Activated T-cell treated with anti-CD3 and anti-CD28 coated beads for 48 hours (primary cell): ENCODE results near the gene TNK1.
A peak's percentile ranks its signal among the peaks of the same experiment; 100 is the strongest.

Source experiments
- DNase-seq: peaks from one replicate; pipeline ENCODE4 v3.0.0-alpha.2; 2020; ENCODE audit warnings: low read depth

Gene TNK1

GRCh38 chr17:7391307-7391706 is 10.4 kb downstream of the TNK1 start:
- no peak for DNase-seq

DNA sequence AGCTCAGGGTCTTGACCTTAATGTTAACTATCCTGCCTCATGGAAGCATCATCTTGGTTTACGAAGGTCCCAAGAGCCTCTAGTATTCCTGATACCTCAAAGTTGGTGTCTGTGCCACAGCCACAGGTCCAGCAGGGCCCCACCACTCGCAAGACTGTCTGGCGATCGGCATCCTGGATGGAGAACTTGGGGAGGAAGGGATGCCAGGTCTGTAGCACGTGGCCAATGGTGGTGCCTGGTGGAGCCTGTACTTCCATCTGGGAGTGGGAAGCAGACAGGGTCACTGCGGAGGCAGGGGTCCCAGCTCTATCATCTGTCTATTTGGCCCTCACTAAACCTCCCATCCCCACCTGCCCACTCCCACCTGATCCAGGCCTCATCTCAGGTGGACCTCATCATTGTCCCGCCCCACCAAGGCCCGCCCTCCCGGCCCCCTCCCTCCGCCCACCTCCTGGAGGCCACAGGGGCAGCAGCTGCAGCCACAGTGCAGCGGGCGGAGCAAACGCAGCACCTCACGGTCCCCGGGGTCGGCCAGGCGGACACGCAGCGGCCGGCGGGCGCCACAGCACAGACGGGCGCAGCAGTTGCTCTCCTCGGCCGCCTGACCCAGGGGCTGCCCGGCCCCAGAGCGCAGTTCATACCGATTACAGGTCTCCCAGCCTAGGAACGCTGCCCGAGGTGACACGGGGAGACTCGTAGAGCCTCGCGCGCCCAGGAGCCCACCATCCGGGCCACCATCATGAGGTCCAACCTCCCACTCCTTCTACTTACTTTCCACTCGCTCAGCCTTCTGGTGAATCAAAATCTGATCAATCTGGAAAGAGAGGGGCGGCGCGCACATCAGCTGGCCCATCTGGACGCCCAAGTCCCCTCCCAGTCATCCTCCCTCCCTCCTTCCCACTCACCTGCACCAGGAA is 12.1 kb downstream of the TNK1 start:
- DNase-seq, result no peak

DNA sequence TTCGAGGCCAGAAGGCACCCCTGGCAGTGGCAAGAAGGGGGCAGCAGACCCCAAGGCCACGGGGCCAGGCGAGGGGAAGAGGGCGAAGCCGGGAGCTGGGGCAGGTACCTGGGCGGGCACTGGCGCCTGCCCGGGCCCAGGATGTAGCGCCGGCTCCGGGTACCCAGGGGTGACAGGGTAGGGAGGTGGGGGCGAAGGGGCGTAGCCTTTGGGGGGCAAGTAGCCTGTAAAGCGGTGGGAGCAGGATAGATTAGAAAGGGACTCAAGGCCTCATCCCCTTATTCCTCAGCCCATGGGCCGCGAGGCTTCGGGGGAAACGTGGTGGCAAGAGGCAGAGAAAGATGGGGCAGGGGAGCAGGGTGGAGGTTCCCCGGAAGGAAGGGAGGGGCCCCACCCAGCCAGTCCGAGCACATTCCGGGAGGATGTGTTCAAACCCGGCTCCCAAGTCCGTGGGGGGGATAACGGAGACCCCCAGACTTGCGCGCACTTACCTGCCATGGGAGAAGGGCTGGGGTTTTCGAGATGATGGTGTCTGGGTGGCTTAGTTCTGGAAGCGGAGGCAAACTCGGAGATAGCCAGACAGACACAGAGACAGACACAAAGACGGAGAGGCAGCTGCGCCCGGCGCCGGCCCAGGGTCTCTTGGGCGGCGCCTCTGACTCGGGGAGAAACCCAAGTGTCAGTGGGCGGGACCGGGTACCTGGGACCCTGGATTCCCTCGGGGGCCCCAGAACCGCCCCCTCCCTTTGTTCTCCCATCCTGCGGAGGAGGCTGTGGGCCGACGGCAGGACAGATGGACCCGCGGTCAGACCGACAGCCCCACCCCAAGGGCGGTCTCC is 12.9 kb downstream of the TNK1 start:
- DNase-seq, result peak; percentile 37

- peak; percentile 88 for DNase-seq
Measured at GRCh38 chr17:7394452-7395191, 13.7 kb downstream of the TNK1 start, which contains the start of gene PLSCR3. TSS of gene PLSCR3 (minus strand) at chr17:7394525. CDS start at chr17:7394110, 415 bp downstream.

DNA sequence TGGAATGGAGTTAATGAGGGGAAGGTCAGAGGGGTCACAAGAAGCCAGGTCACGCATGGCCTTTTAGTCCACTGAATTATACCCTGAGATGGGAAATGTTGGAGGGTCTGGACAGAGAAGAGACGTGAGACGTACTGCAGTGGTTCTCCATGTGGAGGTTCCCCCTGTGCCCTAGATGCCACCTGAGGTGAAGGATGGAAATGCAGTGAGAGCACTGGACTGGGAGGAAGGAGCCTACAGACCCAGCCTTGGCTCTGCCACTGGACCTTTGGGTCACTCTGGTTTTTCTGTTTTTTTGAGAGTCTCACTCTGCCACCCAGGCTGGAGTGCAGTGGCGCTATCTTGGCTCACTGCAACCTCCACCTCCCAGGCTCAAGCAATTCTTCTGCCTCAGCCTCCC is 15.3 kb downstream of the TNK1 start:
- DNase-seq, result no peak

GRCh38 chr17:7398612-7399011 is 17.7 kb downstream of the TNK1 start:
- no peak for DNase-seq

- DNase-seq, result no peak
Measured at GRCh38 chr17:7403043-7403726, 22.3 kb downstream of the TNK1 start.

DNA sequence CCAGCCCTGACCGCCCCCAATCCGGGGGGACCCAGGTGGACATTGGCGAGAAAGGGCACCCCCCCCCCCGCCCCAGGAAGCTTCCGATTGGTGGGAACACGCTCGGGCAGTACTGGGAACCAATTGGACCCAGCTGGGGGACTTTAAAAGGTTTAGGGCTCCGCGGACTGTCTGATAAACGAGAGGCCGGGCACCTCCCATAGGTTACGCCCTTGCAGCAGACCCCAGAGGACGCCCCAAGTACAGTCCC is 22.8 kb downstream of the TNK1 start:
- no peak for DNase-seq

DNA sequence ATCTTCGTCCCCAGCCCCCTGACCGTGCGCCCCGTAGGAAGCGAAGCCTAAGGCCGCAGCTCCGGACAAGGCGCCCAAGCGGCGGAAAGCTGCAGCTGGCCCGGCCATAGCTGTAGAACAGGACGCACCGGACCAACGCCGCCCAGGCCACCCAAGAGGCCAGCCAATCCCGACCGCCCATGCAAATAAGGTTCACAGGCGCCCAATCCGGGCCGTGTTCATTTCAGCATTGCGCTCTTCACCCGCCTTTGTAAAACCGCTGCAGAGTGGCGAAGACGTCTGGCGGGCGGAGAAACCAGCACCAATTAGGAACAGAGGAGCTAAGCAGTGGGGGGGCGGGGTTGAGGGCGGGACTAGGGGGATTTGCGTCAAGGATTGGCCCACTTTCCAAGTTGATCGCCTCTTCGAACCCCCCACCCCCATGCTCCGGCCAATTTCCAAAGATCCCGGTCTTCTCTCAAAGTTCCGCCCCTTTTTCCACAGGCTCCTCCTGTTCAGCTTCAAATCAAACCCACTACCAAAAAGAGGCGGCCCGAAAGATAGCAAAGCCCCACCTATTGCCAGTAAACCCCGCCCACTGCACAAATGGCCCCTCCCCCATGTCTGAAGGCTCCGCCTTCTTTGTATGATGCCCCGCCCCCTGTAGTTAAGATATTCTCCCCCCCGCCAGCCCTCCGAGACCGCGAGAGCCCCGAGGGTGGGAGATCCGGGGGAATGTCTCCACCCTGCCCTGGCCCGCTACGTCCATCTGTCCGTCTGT is 23.3 kb downstream of the TNK1 start, which contains the start of gene TMEM256:
TSS of gene TMEM256 (minus strand) at position 121 of the 760 bp plus-strand sequence. CDS start at position 108, 13 bp downstream.
- peak; percentile 90 for DNase-seq

DNA sequence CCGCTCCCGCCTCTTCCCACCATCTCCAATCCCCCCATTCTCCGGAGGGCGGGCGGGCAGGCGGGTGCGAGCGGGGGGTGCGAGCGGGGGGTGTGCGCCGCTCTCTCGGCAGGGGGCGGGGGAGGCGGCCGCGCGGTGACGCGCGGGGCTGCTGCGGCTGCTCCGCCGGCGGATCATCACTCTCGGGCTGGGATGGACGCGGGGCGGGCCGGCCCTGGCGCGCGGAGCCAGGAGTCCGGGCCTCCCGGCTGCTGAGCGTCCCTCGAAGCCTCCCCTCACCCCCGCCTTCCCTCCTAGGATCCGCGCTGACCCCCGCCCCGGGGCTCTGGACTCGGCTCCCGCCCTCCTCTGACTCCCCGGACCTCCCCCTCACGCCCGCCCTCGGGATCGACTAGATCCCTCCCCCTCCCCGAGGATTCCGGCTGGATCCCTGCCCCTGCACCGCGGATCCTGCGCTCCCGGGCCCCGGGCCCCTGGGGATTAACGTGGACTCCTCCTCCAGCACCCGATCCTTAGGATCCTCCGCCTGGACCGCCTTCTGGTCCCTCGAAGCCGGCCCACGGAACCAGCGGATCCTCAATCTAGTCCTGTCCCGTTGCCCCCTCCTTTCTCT is 24.0 kb downstream of the TNK1 start:
- peak; percentile 66 for DNase-seq

DNA sequence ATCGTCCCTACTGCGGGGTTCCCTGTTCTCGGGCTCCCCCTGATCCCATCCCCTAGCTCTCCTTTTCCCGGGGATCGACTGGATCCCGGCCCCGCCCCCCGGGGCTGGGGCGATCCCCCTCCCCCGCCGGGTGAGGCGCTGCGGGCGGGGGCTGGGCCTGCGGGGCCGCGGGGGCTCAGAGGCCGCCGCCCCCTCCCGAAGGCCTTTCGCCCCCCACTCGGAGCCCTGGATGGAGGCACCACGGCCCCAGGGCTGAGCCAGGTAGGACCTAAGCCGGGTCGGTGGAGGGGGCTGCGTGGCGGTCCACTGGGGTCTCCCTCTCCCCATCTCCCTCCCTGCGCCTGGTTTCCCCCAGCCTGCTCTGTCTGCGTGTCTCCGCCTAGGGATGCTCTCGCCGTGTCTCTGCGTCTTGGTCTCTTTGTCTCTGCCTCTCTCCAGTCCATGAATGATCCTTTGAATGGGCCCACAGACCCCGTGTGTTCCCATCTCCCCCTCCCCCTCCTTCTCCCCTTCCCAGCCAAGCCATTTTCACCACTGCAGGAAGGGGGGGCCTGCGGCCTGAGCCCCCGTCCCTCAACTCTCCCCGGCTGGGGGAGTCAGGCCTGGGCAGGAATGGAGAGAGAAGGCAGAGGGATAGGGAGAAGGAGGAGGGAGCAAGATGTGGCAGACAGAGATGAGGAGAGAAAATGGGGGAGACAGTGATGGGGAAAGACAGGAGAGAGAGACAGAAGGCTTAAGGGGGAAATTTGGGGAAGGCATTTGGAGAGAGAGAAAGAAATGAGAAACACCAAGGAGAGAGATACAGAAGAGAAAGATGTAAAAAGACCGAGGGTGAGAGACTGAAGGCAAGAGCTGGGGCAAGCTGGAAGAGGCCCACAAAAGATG is 24.7 kb downstream of the TNK1 start:
- no peak for DNase-seq

- DNase-seq, result no peak
Measured at GRCh38 chr17:7406235-7406825, 25.4 kb downstream of the TNK1 start.

DNA sequence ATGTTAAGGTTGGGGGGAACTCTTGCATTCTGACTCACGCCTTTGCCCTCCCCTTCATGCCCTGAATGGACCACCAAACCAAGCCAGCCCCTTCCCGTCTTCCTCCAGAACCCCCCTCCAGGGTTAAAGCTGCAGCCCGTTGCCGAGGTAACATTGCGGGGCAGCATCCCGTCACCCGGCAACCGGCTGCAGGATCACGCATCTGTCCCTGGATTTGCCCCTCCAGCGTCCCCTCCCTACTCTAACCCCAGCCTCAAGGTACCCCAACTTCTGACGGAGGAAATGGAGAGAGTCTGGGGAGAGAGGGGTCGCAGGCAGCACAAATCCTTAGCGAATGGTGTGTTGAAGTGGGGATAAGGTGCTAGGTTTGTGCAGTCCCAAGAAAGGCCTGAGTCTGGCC is 26.2 kb downstream of the TNK1 start:
- DNase-seq, result no peak

- DNase-seq, result no peak
Measured at GRCh38 chr17:7407485-7408251, 26.8 kb downstream of the TNK1 start, which contains the start of gene NLGN2. TSS of gene NLGN2 (plus strand) at chr17:7407845. CDS start at chr17:7408256, 411 bp downstream.

DNA sequence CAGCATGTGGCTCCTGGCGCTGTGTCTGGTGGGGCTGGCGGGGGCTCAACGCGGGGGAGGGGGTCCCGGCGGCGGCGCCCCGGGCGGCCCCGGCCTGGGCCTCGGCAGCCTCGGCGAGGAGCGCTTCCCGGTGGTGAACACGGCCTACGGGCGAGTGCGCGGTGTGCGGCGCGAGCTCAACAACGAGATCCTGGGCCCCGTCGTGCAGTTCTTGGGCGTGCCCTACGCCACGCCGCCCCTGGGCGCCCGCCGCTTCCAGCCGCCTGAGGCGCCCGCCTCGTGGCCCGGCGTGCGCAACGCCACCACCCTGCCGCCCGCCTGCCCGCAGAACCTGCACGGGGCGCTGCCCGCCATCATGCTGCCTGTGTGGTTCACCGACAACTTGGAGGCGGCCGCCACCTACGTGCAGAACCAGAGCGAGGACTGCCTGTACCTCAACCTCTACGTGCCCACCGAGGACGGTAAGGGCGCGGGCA is 27.4 kb downstream of the TNK1 start:
- no peak for DNase-seq

GRCh38 chr17:7408863-7409262 is 28.0 kb downstream of the TNK1 start:
- no peak for DNase-seq

DNA sequence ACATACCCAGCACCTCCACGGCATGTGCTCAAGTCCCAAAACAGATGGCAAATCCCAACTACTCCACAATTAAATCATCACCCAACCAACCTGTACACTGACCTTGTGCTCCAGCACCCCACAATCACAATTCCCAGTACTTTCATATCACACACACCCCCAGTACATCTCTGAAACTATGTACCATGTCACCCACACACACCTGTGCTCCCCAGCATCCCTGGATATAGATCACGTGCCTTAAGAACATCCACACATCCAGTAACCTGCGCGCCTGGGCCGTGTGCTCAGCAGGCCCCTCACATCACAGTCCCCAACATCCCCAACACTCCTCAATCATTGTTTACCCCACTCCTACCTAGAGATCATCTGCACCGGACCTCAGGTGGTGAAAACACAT is 28.8 kb downstream of the TNK1 start:
- DNase-seq, result no peak
